HG02852 (cell line): ENCODE measurements around the gene NFE2L1.

Source experiments
- ATAC-seq: cut with Tn5 transposase; IDR thresholded peaks from one replicate; pipeline ENCODE4 v1.9.1; 2021; ENCODE audit warnings: mild to moderate bottlenecking, moderate library complexity; ENCODE audit not compliant: unreplicated experiment

The NFE2L1 gene

GRCh38 chr17:48047113-48047740 is 932 bp upstream of the NFE2L1 start:
- no peak for ATAC-seq

GRCh38 chr17:48048384-48049126 is 396 bp downstream of the NFE2L1 start:
- ATAC-seq, result peak; percentile 29

GRCh38 chr17:48051283-48051682 is 3.1 kb downstream of the NFE2L1 start:
- ATAC-seq, result no peak

- ATAC-seq, result no peak
Measured at GRCh38 chr17:48051706-48052486, 3.7 kb downstream of the NFE2L1 start.

GRCh38 chr17:48052956-48053757 is 5.0 kb downstream of the NFE2L1 start:
- no peak for ATAC-seq

- no peak for ATAC-seq
Measured at GRCh38 chr17:48053758-48054237, 5.6 kb downstream of the NFE2L1 start.

- ATAC-seq, result no peak
Measured at GRCh38 chr17:48054238-48055185, 6.4 kb downstream of the NFE2L1 start.

GRCh38 chr17:48055531-48056245 is 7.5 kb downstream of the NFE2L1 start:
- no peak for ATAC-seq

- no peak for ATAC-seq
Measured at GRCh38 chr17:48056246-48056745, 8.1 kb downstream of the NFE2L1 start.

- ATAC-seq, result no peak
Measured at GRCh38 chr17:48056879-48057278, 8.7 kb downstream of the NFE2L1 start.

- no peak for ATAC-seq
Measured at GRCh38 chr17:48057626-48058025, 9.5 kb downstream of the NFE2L1 start.

GRCh38 chr17:48058393-48059124 is 10.4 kb downstream of the NFE2L1 start:
- no peak for ATAC-seq

- ATAC-seq, result no peak
Measured at GRCh38 chr17:48059125-48059668, 11.0 kb downstream of the NFE2L1 start.

GRCh38 chr17:48060249-48060648 is 12.1 kb downstream of the NFE2L1 start:
- ATAC-seq, result no peak

- no peak for ATAC-seq
Measured at GRCh38 chr17:48062273-48062672, 14.1 kb downstream of the NFE2L1 start.

- ATAC-seq, result no peak
Measured at GRCh38 chr17:48064638-48065037, 16.5 kb downstream of the NFE2L1 start.

- ATAC-seq, result no peak
Measured at GRCh38 chr17:48066192-48066591, 18.0 kb downstream of the NFE2L1 start.

- ATAC-seq, result no peak
Measured at GRCh38 chr17:48066656-48067055, 18.5 kb downstream of the NFE2L1 start.
